Neural cell (in vitro differentiated cells): ENCODE measurements around the gene CTRB2.

Experiments used
- CTCF ChIP-seq: fragments of 450-650 bp; IDR thresholded peaks from 2 replicates; pipeline ENCODE4 v1.5.1; 2014; ENCODE audit warnings: antibody characterized with exemption, mild to moderate bottlenecking, moderate library complexity; ENCODE audit not compliant: poor library complexity, severe bottlenecking
- EP300 ChIP-seq: fragments of 450-650 bp; conservative IDR thresholded peaks from 2 replicates; pipeline ENCODE4 v1.6.1; 2014; ENCODE audit warnings: antibody characterized with exemption, mild to moderate bottlenecking, moderate library complexity; ENCODE audit not compliant: poor library complexity, severe bottlenecking
- EZH2 ChIP-seq: fragments of 200-600, 300-800 bp; shearing (Covaris generic), sonication (generic); IDR thresholded peaks from 2 replicates; pipeline ENCODE4 v1.6.1; 2014; ENCODE audit warnings: antibody characterized with exemption, low read length, borderline replicate concordance, mild to moderate bottlenecking; ENCODE audit not compliant: insufficient read depth, poor library complexity, severe bottlenecking
- MXI1 ChIP-seq: fragments of 450-650 bp; conservative IDR thresholded peaks from 2 replicates; pipeline ENCODE4 v1.6.1; 2014; ENCODE audit warnings: antibody characterized with exemption, mild to moderate bottlenecking; ENCODE audit not compliant: poor library complexity, severe bottlenecking
- POLR2AphosphoS5 ChIP-seq: IDR thresholded peaks from 2 replicates; pipeline ENCODE4 v1.6.1; 2012
- RAD21 ChIP-seq: fragments of 450-650 bp; conservative IDR thresholded peaks from 2 replicates; pipeline ENCODE4 v1.6.1; 2014; ENCODE audit warnings: antibody characterized with exemption, mild to moderate bottlenecking, moderate library complexity
- REST ChIP-seq: IDR thresholded peaks from 2 replicates; pipeline ENCODE4 v1.6.1; 2012; ENCODE audit warnings: borderline replicate concordance
- SMC3 ChIP-seq: fragments of 450-650 bp; conservative IDR thresholded peaks from 2 replicates; pipeline ENCODE4 v1.6.1; 2014; ENCODE audit warnings: antibody characterized with exemption, mild to moderate bottlenecking, moderate library complexity; ENCODE audit not compliant: poor library complexity
- TAF1 ChIP-seq: IDR thresholded peaks from 2 replicates; pipeline ENCODE4 v1.6.1; 2012; ENCODE audit warnings: low read depth

GRCh38 chr16:75195811-75196790 lies 10.9 kb downstream of the CTRB2 start:
- TF ChIP-seq CTCF (no peak), SMC3 (no peak), EP300 (no peak), REST (no peak), RAD21 (no peak), EZH2 (no peak), MXI1 (no peak), TAF1 (no peak), POLR2AphosphoS5 (no peak)
